C1 segment of cervical spinal cord (tissue), 14 donors: ENCODE results near the gene MARVELD2.

Experiments
- DNase-seq, 14 donors: peaks; one replicate each; lab custom pipeline; 2025; lab: John Stamatoyannopoulos, UW

Gene MARVELD2

DNA sequence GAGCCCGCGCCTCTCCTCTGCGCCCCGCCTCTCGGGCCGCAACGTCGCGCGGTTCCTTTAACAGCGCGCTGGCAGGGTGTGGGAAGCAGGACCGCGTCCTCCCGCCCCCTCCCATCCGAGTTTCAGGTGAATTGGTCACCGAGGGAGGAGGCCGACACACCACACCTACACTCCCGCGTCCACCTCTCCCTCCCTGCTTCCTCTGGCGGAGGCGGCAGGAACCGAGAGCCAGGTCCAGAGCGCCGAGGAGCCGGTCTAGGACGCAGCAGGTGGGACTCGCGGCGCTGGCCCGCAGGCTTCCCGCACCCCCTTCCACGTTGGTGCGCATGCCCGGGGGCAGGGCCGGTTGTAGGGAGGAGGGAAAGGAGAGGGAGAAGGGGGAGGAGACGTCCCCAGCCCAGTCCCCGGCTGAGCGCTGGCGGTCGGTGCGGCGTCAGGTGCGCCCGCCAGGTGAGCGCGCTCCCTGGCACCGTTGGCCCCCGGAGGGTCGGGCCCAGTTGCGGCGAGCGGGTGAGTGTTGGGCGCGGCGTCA, 77.5 kb downstream of the MARVELD2 start, which contains the start of gene OCLN:
TSS of gene OCLN (plus strand) at position 400 of the 532 bp plus-strand sequence. CDS start 11,455 bp downstream, outside the sequence.
- peak in 3 of 14 donors; percentile 7 to 76 (median 51) for DNase-seq

DNA sequence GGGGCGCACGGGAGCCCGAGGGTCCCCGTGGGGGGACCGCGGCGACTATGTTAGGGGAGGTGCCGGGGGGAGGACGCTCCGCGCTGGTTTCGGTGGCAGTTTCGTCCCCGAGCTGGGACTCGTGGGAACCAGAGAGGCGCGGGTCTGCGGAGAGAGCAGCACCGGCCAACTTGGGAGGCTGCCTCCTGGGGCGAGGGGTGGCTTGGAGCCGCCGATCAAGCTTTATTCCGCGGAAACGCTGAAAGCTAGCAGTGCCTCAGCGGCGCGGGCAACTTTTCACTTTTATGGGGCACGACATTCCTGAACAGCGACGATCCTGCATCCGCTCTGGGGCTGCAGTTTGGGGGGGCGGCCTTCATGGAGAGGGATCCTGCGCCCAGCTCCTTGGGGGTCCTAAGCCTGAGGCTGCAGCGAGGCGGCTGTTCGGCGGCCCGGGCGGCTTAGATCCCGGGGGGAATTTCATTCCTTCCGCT, 78.0 kb downstream of the MARVELD2 start:
- peak in 1 of 14 donors; percentile 46 for DNase-seq

DNA sequence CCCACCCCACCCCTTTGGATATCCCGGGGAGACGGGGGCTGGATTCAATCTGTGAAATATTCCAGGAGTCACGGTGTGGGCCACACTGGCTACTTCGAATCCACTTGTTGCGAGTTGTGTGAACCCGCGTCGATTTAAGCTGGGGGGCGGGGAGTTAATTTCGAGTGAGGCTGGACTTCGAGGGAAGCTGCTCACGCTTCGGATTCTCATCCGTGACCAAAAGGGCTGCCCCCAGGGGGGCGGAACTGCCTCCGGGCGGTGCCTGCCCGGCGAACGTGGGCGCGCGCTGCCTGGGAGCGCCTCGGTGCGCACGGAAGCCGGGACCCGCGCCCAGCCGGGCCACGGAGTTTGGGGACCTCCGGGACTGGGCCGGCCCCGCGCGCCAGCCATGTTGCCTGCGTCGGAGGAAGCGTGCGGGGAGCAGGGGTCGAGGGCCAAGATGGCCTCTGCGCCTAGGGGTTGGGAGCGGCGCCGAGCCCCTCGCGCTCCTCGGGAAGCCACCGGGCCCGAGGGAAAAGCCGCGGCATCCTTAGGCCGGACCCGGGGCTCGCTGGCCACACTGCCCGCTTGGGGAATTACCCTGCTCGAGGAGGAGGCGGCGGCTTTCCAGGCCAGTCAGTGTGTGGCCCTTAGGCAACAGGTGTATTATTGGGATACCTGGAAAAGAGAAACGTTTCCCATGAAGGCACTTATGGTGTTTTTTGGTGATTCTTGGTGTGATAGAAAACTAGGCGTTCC, 78.6 kb downstream of the MARVELD2 start:
- DNase-seq = peak in 1 of 14 donors; percentile 0
